Measurements from ENCODE around the gene TBC1D5. TPM values are rescaled to one million over a fixed set of nuclear protein-coding genes. Genes with fewer than 3 reads are reported as not detected.

The TBC1D5 gene
- total and polyA plus RNA-seq, 2 of the 4 experiments (the other 2 are of a cell fraction) = 16.4 to 57.0 TPM

DNA sequence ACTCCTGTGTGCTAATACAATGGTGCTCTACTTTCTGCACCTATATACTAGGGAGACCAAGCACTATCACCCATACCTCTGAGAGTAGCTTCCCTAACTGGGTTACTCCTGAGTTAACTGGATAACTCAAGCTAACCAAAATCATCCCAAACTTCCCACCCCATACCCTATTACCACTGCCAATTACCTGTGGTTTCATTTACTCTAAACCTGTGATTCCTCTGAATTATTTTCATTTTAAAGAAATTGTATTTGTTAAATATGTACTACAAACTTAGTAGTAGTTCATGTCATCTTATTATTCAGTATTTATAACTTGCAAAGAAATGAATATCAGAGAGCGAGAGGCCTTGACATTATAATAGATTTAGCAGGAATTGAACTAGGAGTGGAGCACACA lies 340.5 kb downstream of the TBC1D5 start:
- H4K8ac ChIP-seq (ENCODE audit: low read depth in 2 of 2, low read length in 2 of 2) = no peak overlapping the region
- dilution Hi-C loops (cut with HindIII; ENCODE audit: low sequenced_read_pairs, unreplicated experiment) (loop anchor here (25.0 kb wide), 1 partner anchor 140 kb away; no protein-coding TSS in a partner anchor), in situ Hi-C loops (cut with MboI; ENCODE audit: low sequenced_read_pairs) (no loop called here), intact Hi-C loops (cut with micrococcal nuclease) (no loop called here)
- H3K36me3 ChIP-seq (ENCODE audit: control insufficient read depth, insufficient read depth, low read length) = no peaks in the 10 kb centered on the region
- no peaks in the 10 kb centered on the region; the same call in 1 of the 2 replicates for H3K9me3 ChIP-seq (ENCODE audit: control insufficient read depth, insufficient read depth, low read length)
- TF ChIP-seq MAFK (IDR thresholded peaks at IDR 0.05; ENCODE audit: low read depth, low read length) (no peak), CEBPB (IDR thresholded peaks at IDR 0.05; ENCODE audit: low read depth, low read length) (no peak), MAZ (IDR thresholded peaks at IDR 0.05; ENCODE audit: borderline replicate concordance, low read depth, low read length) (no peak)
- TF ChIP-seq, protein P1, sequence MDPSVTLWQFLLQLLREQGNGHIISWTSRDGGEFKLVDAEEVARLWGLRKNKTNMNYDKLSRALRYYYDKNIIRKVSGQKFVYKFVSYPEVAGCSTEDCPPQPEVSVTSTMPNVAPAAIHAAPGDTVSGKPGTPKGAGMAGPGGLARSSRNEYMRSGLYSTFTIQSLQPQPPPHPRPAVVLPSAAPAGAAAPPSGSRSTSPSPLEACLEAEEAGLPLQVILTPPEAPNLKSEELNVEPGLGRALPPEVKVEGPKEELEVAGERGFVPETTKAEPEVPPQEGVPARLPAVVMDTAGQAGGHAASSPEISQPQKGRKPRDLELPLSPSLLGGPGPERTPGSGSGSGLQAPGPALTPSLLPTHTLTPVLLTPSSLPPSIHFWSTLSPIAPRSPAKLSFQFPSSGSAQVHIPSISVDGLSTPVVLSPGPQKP (IDR thresholded peaks at IDR 0.05; ENCODE audit: borderline replicate concordance, low read depth, low read length) = no peak
- no peak overlapping the region for H3K4me2 ChIP-seq (ENCODE audit: low read depth, low read length)
- no peak overlapping the region for H3K23ac ChIP-seq (ENCODE audit: low read depth, low read length)
- no peaks in the 10 kb centered on the region; the same call in 1 of the 2 replicates for H3K27me3 ChIP-seq (ENCODE audit: control insufficient read depth, insufficient read depth, low read length)
- no peaks in the 10 kb centered on the region for H3K4me1 ChIP-seq (ENCODE audit: control insufficient read depth, insufficient read depth, low read length)
- CTCF ChIA-PET = no interaction called here
- no peaks in the 10 kb centered on the region for H3K79me1 ChIP-seq (ENCODE audit: low read depth in 1 of 2, low read length in 2 of 2)
- no peak overlapping the region for H3K56ac ChIP-seq (ENCODE audit: extremely low read depth, insufficient read depth, low read length)
- H2BK5ac ChIP-seq (ENCODE audit: low read depth, low read length, poor library complexity, severe bottlenecking) = no peak overlapping the region
- no peak overlapping the region for H2BK120ac ChIP-seq (ENCODE audit: low read depth, low read length)
- no peaks in the 10 kb centered on the region for H3K9me1 ChIP-seq (ENCODE audit: insufficient read depth, low read length)
- ATAC-seq (ENCODE audit: low read depth) = no peak
- BruUV-seq (replicated peaks) = no TSS peak
- H4K91ac ChIP-seq (ENCODE audit: insufficient read depth, low read depth, low read length) = no peak overlapping the region
- H2BK15ac ChIP-seq (ENCODE audit: low read depth, low read length) = no peak overlapping the region
- no CpG with 5 or more reads among the region's 1 CpG for WGBS, 2 experiments (ENCODE audit: extremely low coverage in 2 of 2, insufficient read length in 1 of 2)
- no peak overlapping the region for H2AFZ ChIP-seq (replicated peaks; ENCODE audit: low read length, poor library complexity)
- no peak overlapping the region for H3K14ac ChIP-seq (replicated peaks; ENCODE audit: low read depth, low read length)
- H3K27ac ChIP-seq (ENCODE audit: insufficient read depth, low read length) = no peak overlapping the region
- no peak for DNase-seq
- no peak overlapping the region for H4K5ac ChIP-seq (ENCODE audit: low read depth, low read length)
- no peak overlapping the region for H2AK5ac ChIP-seq (ENCODE audit: low read depth, low read length)
- H3K4ac ChIP-seq (ENCODE audit: low read depth, low read length) = no peak overlapping the region
- POLR2A ChIA-PET (ENCODE audit: unreplicated experiment) = no interaction called here
- H2AK9ac ChIP-seq (replicated peaks; ENCODE audit: low read depth, low read length, poor library complexity) = no peak overlapping the region
- no peak overlapping the region for H2BK20ac ChIP-seq (ENCODE audit: low read depth, low read length)
- H3K18ac ChIP-seq (ENCODE audit: low read depth, low read length) = no peak overlapping the region
- no peaks in the 10 kb centered on the region for H4K20me1 ChIP-seq (ENCODE audit: insufficient read depth, low read length)
- H3K4me3 ChIP-seq (ENCODE audit: insufficient read depth, low read depth, low read length) = no peak overlapping the region
- no peak overlapping the region for H3K9ac ChIP-seq (ENCODE audit: low read depth, low read length)

All from IMR-90 (cell line).